ENCODE measurements around the gene EEF1AKMT4.

DNA sequence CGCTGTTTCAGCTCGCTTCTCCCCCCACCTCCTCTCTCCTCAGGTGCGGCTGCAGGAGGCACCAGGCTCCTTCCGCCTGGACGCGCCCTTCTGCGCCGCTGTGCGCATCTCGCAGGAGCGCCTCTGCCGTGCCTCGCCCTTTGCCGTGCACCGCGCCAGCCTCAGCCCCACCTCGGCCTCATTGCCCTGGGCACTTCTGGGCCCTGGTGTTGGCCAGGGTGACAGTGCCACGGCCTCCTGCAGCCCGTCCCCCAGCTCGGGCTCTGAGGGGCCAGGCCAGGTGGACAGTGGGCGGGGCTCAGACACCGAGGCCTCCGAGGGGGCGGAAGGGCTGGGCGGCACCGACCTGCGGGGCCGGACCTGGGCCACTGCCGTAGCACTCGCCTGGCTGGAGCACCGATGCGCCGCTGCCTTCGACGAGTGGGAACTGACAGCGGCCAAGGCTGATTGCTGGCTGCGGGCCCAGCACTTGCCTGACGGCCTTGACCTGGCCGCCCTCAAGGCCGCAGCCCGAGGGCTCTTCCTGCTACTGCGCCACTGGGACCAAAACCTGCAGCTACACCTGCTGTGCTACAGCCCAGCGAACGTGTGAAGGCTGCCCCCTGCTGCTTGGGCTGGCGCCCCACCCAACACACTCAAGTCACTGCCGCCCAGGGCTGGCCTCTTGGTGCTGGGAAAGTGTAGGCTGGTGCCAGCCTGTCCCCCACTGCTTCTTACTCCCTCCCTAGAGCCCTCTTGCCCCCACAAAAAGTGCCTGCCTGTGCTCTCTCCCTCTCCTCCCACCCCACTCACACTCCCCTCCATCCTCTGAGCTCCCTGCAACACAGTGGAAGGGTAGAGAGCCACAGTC lies 7.8 kb upstream of the EEF1AKMT4 start:
- peak in 5 of 7 experiments; percentile 21 to 66 (median 44) for TF ChIP-seq CTCF (IDR thresholded peaks at IDR 0.05)
- TF ChIP-seq POLR2A (IDR thresholded peaks at IDR 0.05): no peak
- TF ChIP-seq EP300 (IDR thresholded peaks at IDR 0.05): no peak
- TF ChIP-seq POLR2AphosphoS5 (IDR thresholded peaks at IDR 0.05): peak in 1 of 3 donors; percentile 47

Measured in stomach (tissue), 4 donors.